GM18508 (cell line): ENCODE results near the gene SCFD1.

Experiments used
- ATAC-seq: cut with Tn5 transposase; IDR thresholded peaks from one replicate; pipeline ENCODE4 v1.9.1; 2021; ENCODE audit warnings: moderate number of reproducible peaks; ENCODE audit not compliant: insufficient read depth, unreplicated experiment

Gene SCFD1

GRCh38 chr14:30738978-30739377, 116.9 kb downstream of the SCFD1 start:
- no peak for ATAC-seq

GRCh38 chr14:30748343-30748742, 126.2 kb downstream of the SCFD1 start:
- no peak for ATAC-seq

- ATAC-seq = no peak
Measured at GRCh38 chr14:30751646-30752416, 129.7 kb downstream of the SCFD1 start.

- ATAC-seq = no peak
Measured at GRCh38 chr14:30753452-30753851, 131.3 kb downstream of the SCFD1 start.

GRCh38 chr14:30754778-30755177, 132.7 kb downstream of the SCFD1 start:
- no peak for ATAC-seq

GRCh38 chr14:30756594-30756993, 134.5 kb downstream of the SCFD1 start:
- no peak for ATAC-seq

GRCh38 chr14:30757082-30757481, 135.0 kb downstream of the SCFD1 start:
- no peak for ATAC-seq

GRCh38 chr14:30759172-30760125, 137.3 kb downstream of the SCFD1 start:
- ATAC-seq = no peak

- ATAC-seq = no peak
Measured at GRCh38 chr14:30763891-30764290, 141.8 kb downstream of the SCFD1 start.

GRCh38 chr14:30767624-30768023, 145.5 kb downstream of the SCFD1 start:
- ATAC-seq = no peak

GRCh38 chr14:30768791-30769190, 146.7 kb downstream of the SCFD1 start:
- ATAC-seq = no peak

GRCh38 chr14:30770376-30770775, 148.3 kb downstream of the SCFD1 start:
- no peak for ATAC-seq

- no peak for ATAC-seq
Measured at GRCh38 chr14:30771595-30771994, 149.5 kb downstream of the SCFD1 start.

GRCh38 chr14:30779210-30779609, 157.1 kb downstream of the SCFD1 start:
- no peak for ATAC-seq
